GM20431 (cell line): ENCODE measurements around the gene MRPS31.
"Not testable (repeated sequence)": the region's sequence is repeated elsewhere in the genome, so short reads cannot be mapped to it uniquely, and the experiment has no call there.

Experiments
- in situ Hi-C: fragments of 300-500 bp; cut with MseI, MboI; formaldehyde crosslinking; loops from one replicate; pipeline ENCODE4 v1.15.0; 2020; ENCODE audit warnings: low sequenced_read_pairs; ENCODE audit not compliant: unreplicated experiment

The MRPS31 gene

GRCh38 chr13:40790154-40790616, 19.2 kb upstream of the MRPS31 start:
- in situ Hi-C loops, result no loop called here

DNA sequence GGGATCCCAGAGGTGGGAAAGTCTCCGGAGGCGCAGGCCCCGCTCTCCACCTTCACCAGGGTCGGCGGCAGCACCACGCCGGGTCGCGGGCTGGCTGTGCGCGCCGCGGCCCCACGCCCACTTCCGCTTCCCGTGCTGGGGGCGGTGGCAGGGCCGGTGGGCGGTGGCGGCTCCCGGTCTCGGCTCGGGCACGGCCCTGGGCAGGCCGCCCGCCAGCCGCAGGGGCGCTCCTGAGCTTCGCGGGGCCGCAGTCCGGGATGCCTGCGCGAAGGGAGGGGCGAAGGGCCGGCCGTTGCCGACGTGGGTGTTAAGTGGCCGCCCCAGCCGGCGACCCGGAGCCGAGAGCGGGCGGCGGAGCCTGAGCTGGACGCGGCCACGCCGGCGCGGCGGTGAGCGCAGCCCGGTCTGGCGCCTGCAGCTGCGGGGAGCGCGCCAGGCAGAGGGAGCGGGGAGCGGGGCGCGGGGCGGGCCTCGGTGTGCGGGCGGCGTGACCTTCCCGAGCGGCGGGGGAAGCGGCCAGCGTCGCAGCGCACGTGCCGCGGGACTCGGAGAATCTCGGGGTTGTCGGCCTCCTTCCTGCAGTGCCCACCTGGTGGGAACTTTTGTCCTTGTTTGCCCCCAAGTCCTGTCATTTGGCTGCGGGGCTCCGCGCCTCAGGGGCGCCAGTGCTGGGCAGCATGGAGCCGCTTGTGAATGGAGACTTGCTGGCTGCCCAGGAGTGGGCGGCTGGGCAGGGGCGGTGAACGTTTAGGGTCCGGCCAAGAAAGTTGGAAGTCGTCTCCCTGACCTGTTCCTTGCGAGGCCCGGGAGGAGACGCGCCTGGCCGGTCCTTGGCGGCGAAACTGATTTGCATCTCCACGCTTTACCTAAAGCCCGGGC, 18.5 kb upstream of the MRPS31 start, which contains the start of gene SLC25A15:
Gene SLC25A15 (plus strand): TSS at position 337 of the 879 bp plus-strand sequence. CDS start 3,616 bp downstream, outside the sequence.
- in situ Hi-C loops, result no loop called here

- in situ Hi-C loops, result not testable (repeated sequence)
Measured at GRCh38 chr13:40788540-40789274, 17.7 kb upstream of the MRPS31 start.

DNA sequence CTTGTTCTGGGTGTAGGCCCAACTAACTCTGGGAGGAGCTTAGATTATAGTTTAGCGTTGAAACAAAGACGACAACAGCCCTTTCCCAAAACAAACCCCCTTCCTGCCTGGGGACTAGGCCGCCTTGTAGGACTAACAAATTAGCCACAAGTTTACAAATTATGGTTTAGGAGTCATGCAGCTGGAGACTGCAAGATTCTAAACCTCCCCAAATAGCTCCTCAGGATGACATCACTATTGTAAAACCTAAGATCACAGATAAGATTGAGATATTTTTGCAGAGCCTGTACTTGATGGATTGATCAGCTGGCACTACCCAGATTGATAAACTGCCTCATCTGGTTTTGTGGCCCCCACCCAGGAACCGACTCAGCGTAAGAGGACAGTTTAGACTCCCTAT, 16.1 kb upstream of the MRPS31 start:
- in situ Hi-C loops, result no loop called here

- in situ Hi-C loops, result no loop called here
Measured at GRCh38 chr13:40786568-40786996, 15.6 kb upstream of the MRPS31 start.

GRCh38 chr13:40784540-40784939, 13.6 kb upstream of the MRPS31 start:
- in situ Hi-C loops, result no loop called here

DNA sequence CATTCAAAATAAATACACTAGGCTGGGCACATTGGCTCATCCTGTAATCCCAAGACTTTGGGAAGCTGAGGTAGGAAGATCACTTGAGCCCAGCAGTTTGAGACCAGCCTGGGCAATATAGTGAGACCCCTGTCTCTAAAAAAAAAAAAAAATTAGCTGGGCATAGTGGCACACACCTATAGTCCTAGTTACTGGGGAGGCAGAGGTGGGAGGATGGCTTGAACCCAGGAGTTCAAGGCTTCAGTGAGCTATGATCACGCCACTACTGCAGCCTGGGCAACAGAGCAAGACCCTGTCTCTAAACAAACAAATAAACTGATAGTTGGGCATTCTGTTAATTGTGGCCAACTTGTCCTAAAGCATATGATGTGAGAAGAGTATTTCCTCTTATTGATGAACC, 12.0 kb upstream of the MRPS31 start:
- in situ Hi-C loops, result not testable (repeated sequence)

DNA sequence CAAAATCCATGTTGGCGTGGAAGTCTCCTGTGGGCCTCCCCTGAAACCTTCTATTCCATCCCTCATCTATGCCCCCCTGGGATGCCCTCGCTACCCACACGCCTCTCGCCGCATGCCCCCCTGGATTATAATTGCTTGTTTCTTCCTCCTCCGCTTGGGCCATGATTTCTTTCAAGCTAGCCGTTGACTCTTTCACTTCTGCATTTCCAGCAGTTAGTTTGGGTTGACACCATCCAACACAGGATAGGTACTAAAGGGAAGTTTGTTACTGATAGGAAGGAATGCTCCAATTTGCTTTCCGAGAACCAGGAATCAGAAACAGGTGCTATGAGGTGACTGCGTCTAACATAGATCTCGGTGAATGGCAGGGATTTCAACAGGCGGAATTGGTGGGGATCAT, 10.7 kb upstream of the MRPS31 start:
- in situ Hi-C loops, result no loop called here

DNA sequence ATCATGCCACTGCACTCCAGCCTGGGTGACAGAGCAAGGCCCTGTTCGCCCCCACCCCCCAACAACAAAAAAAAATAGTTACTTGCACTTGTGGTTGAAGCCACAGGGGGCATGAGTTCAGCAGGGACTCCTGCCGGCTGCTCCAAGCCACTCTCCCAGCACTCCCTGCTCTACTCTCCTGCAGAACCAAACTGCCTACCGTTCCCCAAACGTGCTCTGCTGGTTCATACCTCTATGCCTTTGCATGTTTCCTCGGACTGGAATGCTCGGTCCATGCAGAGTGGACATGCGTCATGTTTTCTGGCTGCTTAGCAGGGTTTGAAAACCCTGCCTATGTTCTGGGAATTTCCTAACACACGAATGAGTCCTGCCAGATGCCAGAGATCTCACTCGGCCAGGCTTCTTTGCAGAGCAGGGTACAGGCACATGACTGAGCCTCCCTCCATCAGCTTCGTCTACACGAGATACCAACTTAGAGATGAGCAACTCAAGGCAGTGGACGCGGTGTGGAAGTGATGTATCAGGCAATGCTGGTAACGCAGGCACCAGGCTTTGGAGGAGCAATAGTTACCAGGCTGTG, 9.9 kb upstream of the MRPS31 start:
- in situ Hi-C loops, result no loop called here

- in situ Hi-C loops, result no loop called here
Measured at GRCh38 chr13:40779796-40780285, 8.9 kb upstream of the MRPS31 start.

- in situ Hi-C loops, result no loop called here
Measured at GRCh38 chr13:40779049-40779448, 8.1 kb upstream of the MRPS31 start.

DNA sequence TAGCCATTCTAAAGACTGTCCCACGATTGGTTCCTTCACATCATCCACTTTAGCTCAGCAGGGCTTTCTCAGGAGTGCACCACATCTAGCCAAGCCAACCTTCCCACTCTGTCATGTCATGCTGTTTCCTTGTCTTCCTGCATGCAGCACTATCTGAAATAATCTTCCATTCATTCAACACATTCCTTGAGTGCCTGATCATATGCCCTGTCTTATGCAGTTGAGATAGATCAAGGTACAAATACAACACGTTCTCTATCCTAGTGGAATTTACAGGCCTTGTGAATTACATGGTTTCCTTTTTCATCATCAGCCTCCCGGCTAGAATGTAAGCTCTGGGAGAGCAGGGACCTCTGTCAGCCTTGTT, 6.8 kb upstream of the MRPS31 start:
- in situ Hi-C loops, result no loop called here

DNA sequence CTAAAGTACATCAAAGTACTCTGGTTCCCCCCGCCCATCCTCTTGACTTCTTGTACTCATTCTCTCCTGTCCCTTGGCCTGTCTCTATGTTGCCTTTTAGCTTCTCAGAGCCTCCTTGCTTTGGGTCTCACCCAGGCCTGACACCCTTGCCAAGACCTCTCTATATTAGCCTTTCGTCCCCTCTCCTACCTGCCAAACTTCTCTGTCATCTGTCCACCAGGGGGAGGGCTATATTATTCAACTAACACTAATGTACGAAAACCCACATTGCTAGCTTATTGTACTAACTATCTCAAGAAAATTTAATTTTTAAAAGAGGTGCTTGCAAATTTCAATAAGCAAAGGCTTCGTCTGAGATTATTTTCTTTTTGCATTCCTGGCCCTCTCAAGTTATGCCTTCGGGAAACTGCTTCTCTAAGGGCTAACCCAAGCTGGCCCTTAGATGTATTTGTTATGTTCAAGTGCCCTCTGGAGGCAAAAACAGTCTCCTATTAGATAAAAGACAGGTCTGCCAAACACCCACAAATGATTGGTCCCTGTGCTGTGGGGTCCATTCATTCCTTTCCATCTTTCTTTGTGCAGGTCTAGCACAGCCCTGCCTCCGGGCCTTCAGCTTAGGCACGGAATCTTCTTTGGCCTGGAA, 6.3 kb upstream of the MRPS31 start:
- in situ Hi-C loops, result no loop called here

GRCh38 chr13:40776681-40777165, 5.7 kb upstream of the MRPS31 start:
- in situ Hi-C loops, result no loop called here

DNA sequence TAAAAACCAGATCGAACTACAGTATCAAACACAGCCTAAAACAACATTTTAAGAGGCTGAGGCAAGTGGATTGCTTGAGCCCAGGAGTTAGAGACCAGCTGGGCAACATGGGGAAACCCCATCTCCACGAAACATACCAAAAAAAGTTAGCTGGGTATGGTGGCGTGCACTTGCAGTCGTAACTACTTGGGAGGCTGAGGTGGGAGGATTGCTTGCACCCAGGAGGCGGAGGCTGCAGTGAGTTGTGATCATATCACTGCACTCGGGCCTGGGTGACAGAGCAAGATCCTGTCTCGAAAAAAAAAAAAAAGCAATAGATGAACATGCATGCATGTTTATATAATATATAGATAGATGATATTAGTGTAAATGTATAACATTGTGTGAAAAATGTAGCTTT, 5.2 kb upstream of the MRPS31 start:
- in situ Hi-C loops, result no loop called here

DNA sequence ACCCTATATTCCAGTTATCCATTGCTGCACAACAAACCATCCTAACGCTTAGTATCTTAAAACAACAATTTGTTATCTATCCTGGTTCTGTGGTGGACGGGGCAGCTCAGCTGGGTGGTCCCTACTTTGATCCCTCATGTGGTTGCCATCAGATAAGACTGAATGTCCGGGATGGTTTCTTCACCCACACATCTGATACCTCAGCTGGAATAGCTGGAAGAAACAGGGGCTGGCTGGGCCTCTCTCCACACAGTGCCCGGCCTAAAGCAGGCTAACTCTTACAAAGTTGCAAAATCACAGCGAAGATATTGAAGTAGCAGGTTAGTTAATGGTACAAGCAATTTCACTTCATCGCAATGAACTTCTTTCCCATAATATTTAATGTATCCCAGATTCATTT, 3.7 kb upstream of the MRPS31 start:
- in situ Hi-C loops, result no loop called here

DNA sequence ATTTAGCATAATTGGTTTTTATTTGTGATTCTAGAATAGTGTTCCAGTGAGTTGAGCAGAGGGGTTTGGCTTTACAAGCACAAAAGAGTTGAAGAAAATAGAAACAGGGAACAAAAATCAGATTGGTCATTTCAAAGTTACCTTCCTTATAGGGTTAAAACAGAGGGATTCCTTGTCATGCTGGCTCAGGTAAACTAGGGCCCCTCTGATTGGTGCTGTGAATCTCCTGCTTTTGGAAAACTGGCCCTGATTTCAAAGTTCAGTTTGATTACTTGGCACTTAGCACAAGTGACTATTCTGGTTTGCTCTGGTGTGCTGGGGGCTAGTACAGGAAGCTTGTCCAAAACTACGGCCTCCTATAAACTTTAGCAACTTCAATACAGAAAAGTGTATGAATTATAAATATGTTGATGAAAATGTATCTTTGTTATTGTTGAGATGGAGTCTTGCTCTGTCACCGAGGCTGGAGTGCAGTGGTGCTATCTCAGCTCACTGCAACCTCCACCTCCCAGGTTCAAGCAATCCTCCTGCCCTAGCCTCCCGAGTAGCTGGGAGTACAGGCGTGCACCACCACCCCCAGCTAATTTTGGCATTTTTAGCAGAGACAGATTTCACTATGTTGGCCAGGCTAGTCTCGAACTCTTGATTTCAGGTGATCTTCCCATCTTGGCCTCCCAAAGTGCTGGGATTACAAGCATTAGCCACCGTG, 1.9 kb upstream of the MRPS31 start:
- in situ Hi-C loops, result no loop called here

- in situ Hi-C loops, result no loop called here
Measured at GRCh38 chr13:40770609-40770933, 419 bp downstream of the MRPS31 start.

- in situ Hi-C loops, result no loop called here
Measured at GRCh38 chr13:40769970-40770369, 1.0 kb downstream of the MRPS31 start.

DNA sequence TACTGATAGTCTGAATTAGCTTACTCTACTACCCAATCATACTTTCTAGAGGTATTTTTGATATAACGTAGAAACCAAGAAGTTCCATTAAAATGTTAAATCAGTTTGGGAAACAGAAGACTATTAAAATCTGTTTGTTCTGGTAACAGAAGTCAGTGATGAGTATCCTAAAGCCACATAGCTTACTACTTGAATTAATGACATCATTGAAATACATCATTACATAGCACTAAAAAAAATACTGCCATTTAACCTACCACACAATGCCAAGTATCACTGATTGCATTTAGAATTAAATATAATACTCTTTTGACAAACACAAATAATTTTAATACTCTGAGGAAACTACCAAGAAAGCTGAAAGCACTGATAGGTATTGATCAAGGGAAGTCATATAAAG, 5.4 kb downstream of the MRPS31 start:
- in situ Hi-C loops, result no loop called here
